Body of pancreas (tissue), 4 donors: ENCODE data around the gene SKI. TPM values are rescaled to one million over a fixed set of nuclear protein-coding genes. Genes with fewer than 3 reads are reported as not detected.

Experiments
- ATAC-seq: fragments of 150-250 bp; one replicate; pipeline ENCODE4 v1.9.1; 2016
- DNase-seq, 4 donors: peaks; one replicate each; pipeline ENCODE4 v3.0.0-alpha.2; 2019
- H3K27ac ChIP-seq, 4 donors: fragments of 200-600 bp; sonication (generic); 1 replicate in 3 of 4; 2 replicates in 1 of 4; pipeline versions ENCODE4 v1.5.1 to v1.6.1; 2016 to 2019; ENCODE audit warnings: mild to moderate bottlenecking in 1 of 4, mixed read lengths in 1 of 4, moderate library complexity in 1 of 4
- H3K27me3 ChIP-seq, 2 donors: fragments of 200-600 bp; sonication (generic); one replicate each; pipeline ENCODE4 v1.6.0; 2016; ENCODE audit warnings: mild to moderate bottlenecking in 1 of 2
- H3K36me3 ChIP-seq, 2 donors: fragments of 200-600 bp; sonication (generic); replicated peaks in 1 of 2; 2 replicates each; pipeline ENCODE4 v1.5.1; 2016; ENCODE audit warnings: low read depth in 2 of 2; ENCODE audit not compliant: insufficient read depth in 1 of 2
- H3K4me1 ChIP-seq: fragments of 200-600 bp; sonication (generic); one replicate; pipeline ENCODE4 v1.6.0; 2016
- H3K4me3 ChIP-seq, 2 donors: fragments of 200-600 bp; sonication (generic); 1 replicate in 1 of 2; 2 replicates in 1 of 2; pipeline ENCODE4 v1.5.1; 2016 to 2019
- H3K9me3 ChIP-seq, 3 donors: fragments of 200-600 bp; sonication (generic); 1 replicate in 2 of 3; 2 replicates in 1 of 3; pipeline ENCODE4 v1.5.1; 2016
- CTCF ChIP-seq, 7 experiments: fragments of 450-650 bp in 4 of 7; fragments of 200-600 bp in 3 of 7; sonication (generic) in 3 of 7; IDR thresholded peaks; one replicate each; pipeline ENCODE4 v1.5.1; 2016 to 2019; ENCODE audit warnings: antibody characterized with exemption in 7 of 7
- POLR2A ChIP-seq, 3 donors: fragments of 450-650 bp; IDR thresholded peaks; one replicate each; pipeline ENCODE4 v1.6.1; 2016; ENCODE audit warnings: antibody characterized with exemption in 3 of 3, mild to moderate bottlenecking in 2 of 3
- WGBS, 2 donors: methylation state at CpG; one replicate each; pipeline ENCODE4 v1.1.5; 2017; 5-methylcytosine and 5-hydroxymethylcytosine counted together
- intact Hi-C: fragments of 100-400 bp; cut with DNase I; formaldehyde crosslinking; loops from one replicate; pipeline ENCODE4 v1.15.1; 2023
- total RNA-seq, 2 donors: library from RNA; depleted of rRNA; stranded (reverse); fragments of >200 nt; gene quantifications; one replicate each; pipeline ENCODE4 v1.1.0, GENCODE V29; 2016

The SKI gene
- total RNA-seq, 2 donors from 2014 or later, result 15.8 to 33.0 TPM

- intact Hi-C loops, result no loop called here
- H3K4me3 ChIP-seq, result no peak overlapping the region
- no peak overlapping the region for H3K27ac ChIP-seq
- 84 to 95% methylated on average over 4 to 12 of the region's 12 CpGs for WGBS, 2 donors
- ATAC-seq (no peak), DNase-seq (no peak)
- peaks cover 0 to under 1% of the 10 kb centered on the region in 2 donors for H3K36me3 ChIP-seq
- H3K27me3 ChIP-seq, result no peaks in the 10 kb centered on the region
- no peaks in the 10 kb centered on the region for H3K9me3 ChIP-seq
- peaks cover 15% of the 10 kb centered on the region for H3K4me1 ChIP-seq
- TF ChIP-seq POLR2A (IDR thresholded peaks at IDR 0.05) (no peak), CTCF (IDR thresholded peaks at IDR 0.05) (no peak)
These were observed 70.6 kb downstream of the SKI start for GRCh38 chr1:2298685-2299084.

GRCh38 chr1:2299131-2299627, 71.1 kb downstream of the SKI start:
- DNase-seq (no peak), ATAC-seq (no peak)
- Histone ChIP-seq H3K4me3 (no peak overlapping the region), H3K27me3 (no peaks in the 10 kb centered on the region), H3K27ac (no peak overlapping the region), H3K4me1 (peaks cover 15% of the 10 kb centered on the region), H3K36me3 (peaks cover 0 to 4% of the 10 kb centered on the region in 2 donors), H3K9me3 (no peaks in the 10 kb centered on the region)
- TF ChIP-seq POLR2A (IDR thresholded peaks at IDR 0.05) (no peak), CTCF (IDR thresholded peaks at IDR 0.05) (no peak)
- 72 to 73% methylated on average over 13 to 18 of the region's 24 CpGs for WGBS, 2 donors
- intact Hi-C loops, result no loop called here

GRCh38 chr1:2300004-2300771, 72.1 kb downstream of the SKI start:
- no peak for DNase-seq
- H3K27ac ChIP-seq, result peak overlapping the region in 3 of 4 donors; percentile 26 to 77 (median 66)
- H3K27me3 ChIP-seq, result no peaks in the 10 kb centered on the region
- H3K36me3 ChIP-seq, result peaks cover 6 to 7% of the 10 kb centered on the region in 2 donors
- ATAC-seq, result no peak
- intact Hi-C loops, result no loop called here
- H3K4me1 ChIP-seq, result peaks cover 15% of the 10 kb centered on the region
- WGBS, 2 donors, result 71 to 77% methylated on average over 13 to 32 of the region's 32 CpGs
- TF ChIP-seq POLR2A (IDR thresholded peaks at IDR 0.05), result no peak
- no peak for TF ChIP-seq CTCF (IDR thresholded peaks at IDR 0.05)
- no peaks in the 10 kb centered on the region for H3K9me3 ChIP-seq
- no peak overlapping the region for H3K4me3 ChIP-seq

- TF ChIP-seq POLR2A (IDR thresholded peaks at IDR 0.05) (peak in 2 of 3 donors; percentile 31 to 50), CTCF (IDR thresholded peaks at IDR 0.05) (no peak)
- H3K27me3 ChIP-seq, result no peaks in the 10 kb centered on the region
- DNase-seq (peak; percentile 43 to 85 (median 54)), ATAC-seq (peak; percentile 22)
- WGBS, 2 donors, result 73% methylated on average over 27 to 37 of the region's 37 CpGs
- H3K9me3 ChIP-seq, result no peaks in the 10 kb centered on the region
- intact Hi-C loops, result no loop called here
- H3K27ac ChIP-seq, result peak overlapping the region in 3 of 4 donors; percentile 26 to 77 (median 66)
- peaks cover 15% of the 10 kb centered on the region for H3K4me1 ChIP-seq
- H3K36me3 ChIP-seq, result peaks cover 7 to 10% of the 10 kb centered on the region in 2 donors
- H3K4me3 ChIP-seq, result no peak overlapping the region
These were observed 72.9 kb downstream of the SKI start for GRCh38 chr1:2300851-2301606.
